KOPT-K1 (cell line): ENCODE data around the gene ALDH18A1.

Experiments
- H3K27ac ChIP-seq: fragments of 200-600 bp; sonication (generic); 2 replicates; pipeline ENCODE4 v1.5.1; 2016; ENCODE audit warnings: antibody characterized with exemption, mild to moderate bottlenecking, low read depth, low read length; ENCODE audit not compliant: poor library complexity, severe bottlenecking
- H3K36me3 ChIP-seq: fragments of 200-600 bp; sonication (generic); 2 replicates; pipeline ENCODE4 v1.5.1; 2017; ENCODE audit warnings: antibody characterized with exemption, mild to moderate bottlenecking, low read length, moderate library complexity; ENCODE audit not compliant: insufficient read depth
- H3K9me3 ChIP-seq: fragments of 200-600 bp; sonication (generic); 2 replicates; pipeline ENCODE4 v1.5.1; 2017; ENCODE audit warnings: antibody characterized with exemption, low read length, mild to moderate bottlenecking; ENCODE audit not compliant: insufficient read depth, poor library complexity, severe bottlenecking

ALDH18A1 gene

GRCh38 chr10:95574649-95575365 lies 81.7 kb downstream of the ALDH18A1 start:
- Histone ChIP-seq H3K9me3 (no peaks in the 10 kb centered on the region), H3K36me3 (no peaks in the 10 kb centered on the region), H3K27ac (no peak overlapping the region)

GRCh38 chr10:95573964-95574604 lies 82.4 kb downstream of the ALDH18A1 start:
- H3K36me3 ChIP-seq, result no peaks in the 10 kb centered on the region
- H3K9me3 ChIP-seq, result no peaks in the 10 kb centered on the region
- H3K27ac ChIP-seq, result no peak overlapping the region

- no peaks in the 10 kb centered on the region for H3K36me3 ChIP-seq
- no peaks in the 10 kb centered on the region for H3K9me3 ChIP-seq
- no peak overlapping the region for H3K27ac ChIP-seq
Observed at GRCh38 chr10:95573527-95573926, 83.0 kb downstream of the ALDH18A1 start.

GRCh38 chr10:95572131-95572820 lies 84.2 kb downstream of the ALDH18A1 start:
- Histone ChIP-seq H3K36me3 (no peaks in the 10 kb centered on the region), H3K9me3 (no peaks in the 10 kb centered on the region), H3K27ac (no peak overlapping the region)

GRCh38 chr10:95571390-95571789 lies 85.1 kb downstream of the ALDH18A1 start:
- no peak overlapping the region for H3K27ac ChIP-seq
- H3K36me3 ChIP-seq, result no peaks in the 10 kb centered on the region
- H3K9me3 ChIP-seq, result no peaks in the 10 kb centered on the region

GRCh38 chr10:95569368-95569767 lies 87.1 kb downstream of the ALDH18A1 start:
- Histone ChIP-seq H3K27ac (no peak overlapping the region), H3K36me3 (no peaks in the 10 kb centered on the region), H3K9me3 (no peaks in the 10 kb centered on the region)

GRCh38 chr10:95567903-95568630 lies 88.4 kb downstream of the ALDH18A1 start:
- no peak overlapping the region for H3K27ac ChIP-seq
- no peaks in the 10 kb centered on the region for H3K36me3 ChIP-seq
- H3K9me3 ChIP-seq, result no peaks in the 10 kb centered on the region

GRCh38 chr10:95566136-95566535 lies 90.4 kb downstream of the ALDH18A1 start:
- H3K27ac ChIP-seq, result no peak overlapping the region
- H3K36me3 ChIP-seq, result no peaks in the 10 kb centered on the region
- H3K9me3 ChIP-seq, result no peaks in the 10 kb centered on the region

GRCh38 chr10:95565336-95565735 lies 91.2 kb downstream of the ALDH18A1 start:
- H3K27ac ChIP-seq, result no peak overlapping the region

GRCh38 chr10:95564291-95564690 lies 92.2 kb downstream of the ALDH18A1 start:
- Histone ChIP-seq H3K27ac (no peak overlapping the region), H3K9me3 (no peaks in the 10 kb centered on the region), H3K36me3 (no peaks in the 10 kb centered on the region)

More at GRCh38 chr10:95565336-95565735, 91.2 kb downstream of the ALDH18A1 start:
- Histone ChIP-seq H3K9me3 (no peaks in the 10 kb centered on the region), H3K36me3 (no peaks in the 10 kb centered on the region)

- Histone ChIP-seq H3K9me3 (no peaks in the 10 kb centered on the region), H3K27ac (no peak overlapping the region), H3K36me3 (no peaks in the 10 kb centered on the region)
Observed at GRCh38 chr10:95562341-95562965, 94.1 kb downstream of the ALDH18A1 start.

- Histone ChIP-seq H3K27ac (no peak overlapping the region), H3K36me3 (no peaks in the 10 kb centered on the region), H3K9me3 (no peaks in the 10 kb centered on the region)
Observed at GRCh38 chr10:95561864-95562177, 94.7 kb downstream of the ALDH18A1 start.

GRCh38 chr10:95561177-95561863 lies 95.2 kb downstream of the ALDH18A1 start, which contains the start of gene SORBS1:
Gene SORBS1, minus strand, starts transcription at chr10:95561371. Its CDS starts 120,236 bp downstream, at chr10:95441135.
- H3K9me3 ChIP-seq, result no peaks in the 10 kb centered on the region
- H3K36me3 ChIP-seq, result no peaks in the 10 kb centered on the region
- H3K27ac ChIP-seq, result no peak within 1 kb of the TSS
